GDM1 (cell line): ENCODE results near the gene MARK2.

ENCODE experiments used
- DNase-seq: peaks from one replicate; lab custom pipeline; 2025; lab: John Stamatoyannopoulos, UW

Gene MARK2

DNA sequence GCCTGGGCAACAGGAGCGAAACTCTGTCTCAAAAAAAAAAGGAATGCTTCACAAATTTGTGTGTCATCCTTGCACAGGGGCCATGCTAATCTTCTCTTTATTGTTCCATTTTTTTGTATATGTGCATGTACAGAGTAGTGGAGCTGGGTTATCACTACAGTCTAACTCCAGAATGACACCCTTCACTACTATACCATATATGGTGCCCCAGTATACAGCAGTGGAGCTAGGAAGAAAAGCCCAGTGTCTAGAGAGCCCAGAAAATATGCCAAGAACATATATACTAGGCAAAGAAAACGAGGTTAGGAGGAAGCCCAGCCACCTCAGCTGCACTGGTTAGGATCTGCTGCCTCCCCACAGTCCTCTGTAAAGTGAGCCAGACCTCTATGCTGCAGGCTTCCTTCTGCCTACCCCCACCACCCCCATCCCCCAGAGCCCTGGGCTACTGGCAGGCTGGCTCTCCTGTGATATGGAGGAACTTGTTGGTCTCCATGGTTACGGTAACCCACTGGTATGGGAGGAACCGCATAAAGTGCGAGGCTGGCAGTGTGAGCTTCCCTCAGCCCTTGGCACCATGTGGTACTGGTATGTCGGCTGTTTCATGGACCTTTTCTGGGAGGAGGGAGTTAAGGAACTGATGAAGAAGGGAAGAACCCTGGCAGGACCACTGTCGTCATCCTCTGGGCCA lies 43.8 kb downstream of the MARK2 start:
- peak; percentile 94 for DNase-seq

GRCh38 chr11:63883791-63884190 lies 44.9 kb downstream of the MARK2 start:
- DNase-seq: no peak

- no peak for DNase-seq
Measured at GRCh38 chr11:63884196-63884932, 45.5 kb downstream of the MARK2 start.

GRCh38 chr11:63887386-63887999 lies 48.6 kb downstream of the MARK2 start:
- DNase-seq: no peak

GRCh38 chr11:63888170-63889086 lies 49.5 kb downstream of the MARK2 start:
- DNase-seq: peak; percentile 19

- DNase-seq: no peak
Measured at GRCh38 chr11:63889344-63889743, 50.4 kb downstream of the MARK2 start.

GRCh38 chr11:63890368-63890767 lies 51.5 kb downstream of the MARK2 start:
- DNase-seq: no peak

DNA sequence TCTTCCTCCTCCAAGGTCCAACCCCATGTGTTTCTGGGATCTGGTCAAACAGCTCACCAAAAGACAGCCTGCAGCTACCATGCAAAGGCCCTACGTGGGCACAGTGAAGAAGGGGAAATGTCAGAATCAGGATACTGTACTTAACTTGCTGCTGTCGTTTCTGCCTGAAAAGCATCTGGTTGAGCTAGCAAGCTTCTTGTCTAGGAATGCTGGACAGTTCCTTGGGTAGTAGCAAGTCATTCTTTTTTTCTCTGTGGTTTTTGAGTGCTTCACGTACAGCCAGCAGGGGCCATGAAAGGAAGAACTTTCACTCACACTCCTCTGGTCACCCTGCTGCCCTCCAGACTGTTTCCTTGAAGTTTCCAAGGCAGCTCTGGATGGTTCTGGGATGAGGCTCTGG lies 53.3 kb downstream of the MARK2 start:
- no peak for DNase-seq

- no peak for DNase-seq
Measured at GRCh38 chr11:63893355-63893754, 54.4 kb downstream of the MARK2 start.

DNA sequence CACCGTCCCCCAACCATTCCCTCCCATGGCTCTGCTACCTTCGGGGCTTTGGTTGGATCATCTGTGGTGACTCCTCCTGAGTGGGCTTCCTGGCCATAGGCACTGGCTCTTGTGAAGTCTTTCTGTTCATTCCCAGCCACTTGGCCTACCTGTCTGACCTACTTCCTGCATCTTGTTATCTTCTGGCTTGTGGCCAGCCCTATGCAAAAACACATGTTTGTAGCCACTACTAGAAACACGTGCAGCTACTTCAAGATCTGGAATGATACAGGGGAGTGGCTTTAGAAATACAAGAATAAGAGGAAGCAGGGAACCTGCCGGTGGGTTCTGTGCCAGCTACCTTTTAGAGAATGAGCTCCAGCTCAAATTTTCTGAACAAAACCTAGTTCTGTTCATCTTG lies 57.2 kb downstream of the MARK2 start:
- no peak for DNase-seq

GRCh38 chr11:63897459-63898146 lies 58.7 kb downstream of the MARK2 start:
- no peak for DNase-seq

DNA sequence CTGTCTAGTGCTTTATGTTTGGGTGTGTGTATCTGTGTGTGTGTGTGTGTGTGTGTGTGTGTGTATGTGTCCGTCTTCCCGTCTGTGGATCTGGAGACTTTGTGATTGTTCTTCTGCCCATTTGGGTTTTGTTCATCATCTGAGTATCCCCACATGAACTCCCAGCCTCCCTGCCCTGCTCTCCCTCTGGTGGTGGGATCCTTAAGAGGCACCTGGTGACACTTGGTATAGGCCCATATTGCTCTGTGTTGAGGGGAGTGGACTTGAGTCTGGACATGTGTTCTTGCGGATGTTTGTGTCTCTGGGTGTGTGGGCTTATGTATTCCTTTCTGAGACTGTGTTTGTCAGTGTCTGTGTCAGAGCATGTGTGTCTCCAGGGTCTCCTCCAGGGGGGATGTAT lies 62.8 kb downstream of the MARK2 start:
- no peak for DNase-seq

GRCh38 chr11:63903884-63904283 lies 65.0 kb downstream of the MARK2 start:
- DNase-seq: no peak

DNA sequence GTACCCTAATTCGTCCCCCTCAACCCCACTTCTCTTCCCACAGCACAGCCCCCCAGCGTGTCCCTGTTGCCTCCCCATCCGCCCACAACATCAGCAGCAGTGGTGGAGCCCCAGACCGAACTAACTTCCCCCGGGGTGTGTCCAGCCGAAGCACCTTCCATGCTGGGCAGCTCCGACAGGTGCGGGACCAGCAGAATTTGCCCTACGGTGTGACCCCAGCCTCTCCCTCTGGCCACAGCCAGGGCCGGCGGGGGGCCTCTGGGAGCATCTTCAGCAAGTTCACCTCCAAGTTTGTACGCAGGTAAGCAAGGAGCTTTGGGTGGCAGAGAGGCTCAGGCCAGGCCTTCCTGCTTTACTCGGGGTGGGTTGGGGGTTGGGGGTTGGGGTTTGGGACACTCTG lies 65.8 kb downstream of the MARK2 start:
- no peak for DNase-seq

- DNase-seq: no peak
Measured at GRCh38 chr11:63905179-63905578, 66.3 kb downstream of the MARK2 start.

GRCh38 chr11:63906087-63906486 lies 67.2 kb downstream of the MARK2 start:
- no peak for DNase-seq

GRCh38 chr11:63906585-63906984 lies 67.7 kb downstream of the MARK2 start:
- DNase-seq: no peak

DNA sequence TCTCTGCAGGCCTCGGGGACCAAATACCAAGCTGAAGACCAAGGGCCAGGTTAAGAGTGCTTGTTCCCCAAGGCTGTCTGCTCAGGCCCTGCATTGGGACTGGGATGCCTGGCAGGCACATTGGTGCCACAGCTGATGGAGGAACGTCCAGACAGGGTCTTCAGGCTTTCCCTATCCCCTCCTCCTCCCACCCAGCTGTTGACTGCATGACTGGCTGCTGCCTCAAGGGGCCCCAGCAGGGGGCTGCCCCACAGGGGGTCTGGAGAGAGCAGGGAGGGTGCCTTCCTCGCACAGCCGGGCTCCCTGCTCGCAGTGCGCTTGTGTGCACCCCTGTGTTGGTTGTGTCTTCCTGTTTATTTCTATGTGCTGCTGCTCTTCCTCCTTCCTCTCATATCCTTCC lies 68.2 kb downstream of the MARK2 start:
- DNase-seq: no peak

DNA sequence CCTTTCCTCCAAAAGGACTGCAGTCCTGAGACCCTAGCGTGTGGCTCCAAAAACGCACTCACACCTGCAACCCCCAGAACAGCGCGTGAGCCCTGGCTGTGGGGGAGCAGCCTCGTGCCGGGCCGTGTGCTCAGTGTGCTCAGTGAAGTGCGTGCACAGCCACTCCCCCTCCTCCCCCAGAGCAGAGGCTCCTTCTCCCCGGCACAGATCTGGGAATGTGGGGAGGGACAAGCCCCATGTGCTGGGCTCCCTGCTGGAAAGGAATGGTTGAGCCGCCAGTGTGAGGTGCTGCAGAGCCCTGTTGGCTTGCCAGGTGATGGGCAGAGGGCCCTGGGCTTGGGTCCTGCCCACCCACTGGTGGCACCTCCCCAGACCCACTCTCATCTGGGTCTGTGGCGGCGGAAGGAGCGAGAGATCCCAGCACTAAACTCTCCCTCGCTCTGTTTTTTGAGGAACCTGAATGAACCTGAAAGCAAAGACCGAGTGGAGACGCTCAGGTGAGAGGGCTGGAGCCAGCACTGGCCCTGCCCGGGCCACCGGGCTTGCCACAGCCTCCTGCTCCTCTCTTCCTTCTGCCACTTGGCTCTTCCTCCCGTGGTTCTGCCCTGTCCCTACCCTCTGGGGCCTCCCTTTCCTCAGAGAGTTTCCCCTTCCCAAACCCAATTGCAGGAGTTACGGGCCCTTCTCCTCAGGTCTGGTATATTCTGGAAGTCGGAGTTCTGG lies 69.1 kb downstream of the MARK2 start:
- DNase-seq: no peak

DNA sequence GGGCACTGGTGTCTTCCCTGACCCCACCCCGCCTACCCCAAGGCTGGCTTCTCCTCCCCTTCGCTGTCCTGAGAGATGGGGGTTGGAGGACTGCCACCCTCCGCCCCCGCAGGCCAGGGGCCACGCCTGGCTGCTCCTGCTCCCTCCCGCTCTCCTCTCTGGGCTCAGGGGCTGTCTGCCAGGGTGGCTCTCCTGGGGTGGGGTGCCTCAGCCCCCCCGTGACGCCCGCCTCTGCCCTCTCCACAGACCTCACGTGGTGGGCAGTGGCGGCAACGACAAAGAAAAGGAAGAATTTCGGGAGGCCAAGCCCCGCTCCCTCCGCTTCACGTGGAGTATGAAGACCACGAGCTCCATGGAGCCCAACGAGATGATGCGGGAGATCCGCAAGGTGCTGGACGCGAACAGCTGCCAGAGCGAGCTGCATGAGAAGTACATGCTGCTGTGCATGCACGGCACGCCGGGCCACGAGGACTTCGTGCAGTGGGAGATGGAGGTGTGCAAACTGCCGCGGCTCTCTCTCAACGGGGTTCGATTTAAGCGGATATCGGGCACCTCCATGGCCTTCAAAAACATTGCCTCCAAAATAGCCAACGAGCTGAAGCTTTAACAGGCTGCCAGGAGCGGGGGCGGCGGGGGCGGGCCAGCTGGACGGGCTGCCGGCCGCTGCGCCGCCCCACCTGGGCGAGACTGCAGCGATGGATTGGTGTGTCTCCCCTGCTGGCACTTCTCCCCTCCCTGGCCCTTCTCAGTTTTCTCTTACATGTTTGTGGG lies 69.9 kb downstream of the MARK2 start:
- DNase-seq: no peak
